Fibroblast of upper back skin (primary cell): ENCODE data around the gene USH2A.

Source experiments
- DNase-seq: peaks from one replicate; pipeline ENCODE4 v3.0.0-alpha.2; 2013

The USH2A gene

GRCh38 chr1:216422821-216423520 lies at the start of gene USH2A:
USH2A (minus strand) TSS chr1:216423448; CDS start chr1:216422336, 1,112 bp downstream.
- DNase-seq: no peak

DNA sequence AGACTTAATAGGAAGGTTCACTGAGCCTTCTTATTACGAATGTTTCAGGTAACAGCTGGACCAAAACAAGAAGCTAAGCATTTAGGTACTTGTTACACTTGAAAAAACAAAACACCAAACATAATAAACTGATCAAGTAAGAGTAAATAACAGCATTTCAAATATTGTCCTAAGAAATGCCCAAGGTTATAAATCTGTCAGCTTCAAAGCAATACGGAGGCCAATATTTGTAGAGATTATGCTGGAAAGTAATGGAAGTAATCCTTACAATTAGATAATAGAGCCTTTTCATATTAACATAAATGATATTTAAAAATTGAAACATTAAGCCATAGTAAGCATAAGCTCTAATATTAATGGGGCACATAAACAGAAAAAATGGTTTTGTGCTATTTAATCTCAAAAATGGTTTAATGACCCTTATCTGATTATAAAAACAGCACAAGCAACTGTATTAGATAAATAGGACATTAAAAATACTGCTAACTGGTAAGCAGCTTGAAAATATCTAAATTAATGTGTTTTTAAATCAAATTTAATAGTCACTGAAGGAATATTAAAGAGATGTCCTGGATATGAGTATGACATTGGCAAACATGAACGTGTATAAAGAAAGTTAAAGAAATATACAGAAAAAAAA lies 43.0 kb upstream of the USH2A start:
- DNase-seq: no peak

DNA sequence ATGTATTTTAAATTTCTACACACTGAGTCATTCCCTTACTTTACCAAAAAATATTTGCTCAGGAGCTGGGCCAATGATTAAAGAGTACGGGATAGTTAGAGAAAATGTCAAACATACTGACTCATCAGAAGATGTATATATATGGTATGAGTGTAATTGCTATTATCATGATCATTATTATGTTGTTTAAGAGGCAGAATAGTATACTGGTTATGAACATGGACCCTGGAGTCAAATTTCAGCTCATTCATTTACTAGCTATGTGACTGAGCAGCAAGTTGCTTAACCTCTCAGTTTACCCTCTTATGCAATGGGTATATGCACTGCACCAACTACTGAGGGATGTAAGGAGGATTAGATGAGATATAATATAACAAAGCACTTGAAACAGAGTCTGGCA lies 41.2 kb upstream of the USH2A start:
- peak; percentile 96 for DNase-seq

DNA sequence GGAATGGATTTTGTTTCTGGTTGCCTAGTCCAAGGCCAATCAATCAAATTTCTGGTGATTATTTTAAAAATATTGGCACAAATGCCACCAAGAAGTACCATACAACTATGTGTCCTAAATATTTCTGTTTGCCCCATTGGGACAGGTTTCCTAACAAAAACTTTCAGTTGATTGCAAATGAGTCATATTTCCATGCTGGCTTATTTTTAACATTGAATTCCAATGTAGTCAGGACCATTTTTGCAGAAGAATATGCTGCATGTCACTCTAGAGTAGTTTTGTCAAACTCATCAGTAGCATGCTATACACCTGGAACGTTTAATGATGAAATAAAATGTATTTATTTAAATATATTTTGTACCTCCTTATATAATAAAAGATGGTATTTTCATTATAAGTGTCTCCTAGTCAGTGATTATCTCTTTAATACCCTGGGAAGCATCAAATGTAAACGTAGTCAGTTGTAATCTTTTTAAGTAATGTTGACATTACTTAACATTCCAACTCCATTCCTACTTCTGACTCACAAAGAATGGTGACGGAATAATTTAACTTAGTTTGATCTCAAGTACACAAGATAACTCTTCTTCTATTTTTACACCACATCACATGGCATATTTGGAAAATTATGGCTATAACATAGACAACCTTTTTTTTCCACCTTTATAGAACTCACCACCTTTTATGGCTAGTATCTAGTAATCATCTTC lies 39.0 kb upstream of the USH2A start:
- peak; percentile 56 for DNase-seq

GRCh38 chr1:216461466-216461865 lies 38.2 kb upstream of the USH2A start:
- peak; percentile 35 for DNase-seq

DNA sequence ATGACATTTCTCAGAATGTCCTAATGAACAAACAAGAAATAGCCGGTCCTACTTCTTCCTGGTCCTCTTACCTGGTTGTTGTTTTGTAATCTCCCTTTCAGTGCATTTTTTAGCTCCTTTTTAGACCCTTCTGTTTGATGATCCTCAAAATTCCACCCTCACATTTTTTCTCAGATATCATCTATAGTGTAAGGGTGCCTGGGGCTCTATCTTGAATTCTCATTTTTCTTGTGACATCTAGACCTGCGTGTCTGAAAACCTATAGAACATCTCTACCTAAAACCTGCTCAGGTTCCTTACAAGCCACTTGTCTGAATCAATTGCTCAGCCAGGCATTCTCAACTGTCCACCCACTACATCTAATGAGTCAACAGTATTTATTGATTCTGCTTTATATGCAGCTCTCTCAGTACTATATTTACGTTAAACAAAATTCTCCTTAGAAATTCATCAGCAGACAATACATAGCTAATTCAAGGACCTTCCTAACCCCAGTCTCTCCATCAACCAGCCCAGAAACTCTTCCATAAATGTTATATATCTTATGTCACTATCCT lies 36.5 kb upstream of the USH2A start:
- no peak for DNase-seq

DNA sequence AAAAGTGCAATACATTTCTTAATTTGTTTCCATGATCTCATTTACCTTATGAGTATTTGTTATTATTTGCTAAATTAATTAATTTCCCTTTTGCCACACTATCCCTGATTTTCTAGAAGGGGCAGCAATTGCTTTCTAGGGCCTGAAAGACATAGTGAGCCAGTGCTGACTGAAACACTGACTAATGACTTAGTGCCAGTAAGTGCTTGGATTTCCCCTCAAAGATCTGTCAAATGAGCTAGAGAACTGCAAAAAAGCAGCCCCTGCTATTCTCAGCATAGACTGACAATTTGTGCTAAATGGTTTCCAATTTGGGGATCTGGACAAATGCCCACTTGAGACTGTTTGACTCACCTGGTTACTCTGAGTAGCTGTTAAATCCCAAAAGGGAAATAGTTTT lies 35.6 kb upstream of the USH2A start:
- DNase-seq: peak; percentile 36

GRCh38 chr1:216457356-216457755 lies 34.1 kb upstream of the USH2A start:
- peak; percentile 41 for DNase-seq

- DNase-seq: peak; percentile 82
Measured at GRCh38 chr1:216456682-216457081, 33.4 kb upstream of the USH2A start.

- DNase-seq: no peak
Measured at GRCh38 chr1:216453777-216454176, 30.5 kb upstream of the USH2A start.

- no peak for DNase-seq
Measured at GRCh38 chr1:216450227-216450626, 27.0 kb upstream of the USH2A start.

DNA sequence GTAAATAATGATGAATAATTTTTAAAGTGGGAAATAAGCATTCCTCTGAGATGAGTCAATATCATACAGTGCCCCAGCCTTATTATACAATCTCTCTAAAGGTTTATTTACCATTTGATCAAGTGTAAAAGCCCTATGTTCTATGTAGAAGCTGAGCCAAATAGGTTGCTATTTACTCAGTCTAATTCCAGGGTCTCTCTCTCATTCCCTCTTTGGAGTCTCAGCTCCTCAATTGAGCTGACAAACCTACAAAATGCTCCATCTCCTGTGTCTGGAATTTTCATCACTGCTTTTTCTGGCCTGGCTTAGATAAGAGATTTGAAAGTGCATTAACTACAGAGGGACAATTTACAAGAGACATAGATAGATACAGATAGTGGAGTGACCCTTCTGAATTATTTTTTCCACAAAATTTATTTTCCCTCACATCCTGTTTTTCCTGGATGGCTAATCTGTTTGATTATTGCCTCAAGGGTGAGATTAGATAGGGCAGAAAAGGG lies 24.8 kb upstream of the USH2A start:
- DNase-seq: no peak

- DNase-seq: no peak
Measured at GRCh38 chr1:216437603-216438002, 14.4 kb upstream of the USH2A start.

GRCh38 chr1:216434232-216434631 lies 11.0 kb upstream of the USH2A start:
- no peak for DNase-seq

- no peak for DNase-seq
Measured at GRCh38 chr1:216433175-216433574, 9.9 kb upstream of the USH2A start.

DNA sequence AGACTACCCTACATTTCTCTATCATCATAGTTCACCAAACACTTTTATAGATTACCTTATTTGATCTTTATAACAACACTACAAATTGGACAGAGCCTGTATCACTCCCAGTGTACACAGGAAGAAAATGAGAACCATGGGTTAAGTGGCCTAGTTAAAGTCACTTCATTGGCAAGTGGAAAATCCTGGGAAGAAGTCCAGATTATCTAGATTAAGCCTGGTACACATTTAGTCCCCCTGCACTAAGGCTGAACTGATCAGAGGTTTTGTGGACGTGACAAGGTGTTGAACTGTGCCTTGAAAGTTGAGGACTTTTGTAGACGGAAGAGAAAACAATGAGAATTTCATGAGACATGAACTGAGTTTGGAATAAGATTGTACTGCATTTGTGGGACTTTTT lies 7.5 kb upstream of the USH2A start:
- DNase-seq: no peak

DNA sequence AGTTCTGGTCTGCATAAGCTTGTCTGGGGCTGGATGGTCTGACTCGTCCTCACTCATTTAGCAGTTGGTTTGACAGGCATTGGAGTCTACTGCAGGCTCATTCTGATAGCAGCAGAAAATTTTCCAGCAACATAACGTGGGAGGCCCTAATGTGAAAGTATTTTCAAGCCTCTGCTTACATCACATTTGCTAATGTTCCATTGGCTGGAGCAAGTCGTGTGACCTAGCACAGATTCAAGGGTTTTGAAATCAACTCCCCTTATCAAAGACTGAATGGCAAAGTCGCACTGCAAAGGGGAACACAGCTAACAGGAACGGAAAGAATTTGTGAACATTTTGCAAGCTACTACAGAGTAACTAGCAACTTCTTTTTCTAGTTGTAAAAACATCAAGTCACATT lies 2.3 kb upstream of the USH2A start:
- DNase-seq: no peak

DNA sequence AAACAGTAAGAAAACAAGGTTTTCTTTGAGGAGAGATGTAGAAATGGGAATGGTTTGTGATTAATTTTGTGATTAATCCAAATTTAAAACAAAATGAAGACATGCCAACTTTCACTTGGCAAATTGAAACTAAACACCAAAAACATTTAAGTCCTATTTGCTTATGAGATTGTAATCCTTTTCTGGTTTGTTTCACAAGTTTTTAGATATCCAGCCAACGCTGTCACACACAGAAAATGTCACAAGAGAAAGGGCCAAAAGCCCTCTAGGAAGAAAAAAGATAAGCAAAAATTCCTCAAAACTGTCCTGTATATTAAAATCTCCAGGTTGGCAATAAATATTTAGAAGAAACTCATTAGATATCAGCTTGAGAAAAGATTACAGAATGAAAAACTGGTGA lies 2.5 kb downstream of the USH2A start:
- DNase-seq: no peak

GRCh38 chr1:216420263-216420662 lies 3.0 kb downstream of the USH2A start:
- DNase-seq: no peak

- peak; percentile 19 for DNase-seq
Measured at GRCh38 chr1:216416488-216416887, 6.8 kb downstream of the USH2A start.

- no peak for DNase-seq
Measured at GRCh38 chr1:216410026-216410425, 13.2 kb downstream of the USH2A start.

GRCh38 chr1:216390956-216391355 lies 32.3 kb downstream of the USH2A start:
- DNase-seq: no peak

DNA sequence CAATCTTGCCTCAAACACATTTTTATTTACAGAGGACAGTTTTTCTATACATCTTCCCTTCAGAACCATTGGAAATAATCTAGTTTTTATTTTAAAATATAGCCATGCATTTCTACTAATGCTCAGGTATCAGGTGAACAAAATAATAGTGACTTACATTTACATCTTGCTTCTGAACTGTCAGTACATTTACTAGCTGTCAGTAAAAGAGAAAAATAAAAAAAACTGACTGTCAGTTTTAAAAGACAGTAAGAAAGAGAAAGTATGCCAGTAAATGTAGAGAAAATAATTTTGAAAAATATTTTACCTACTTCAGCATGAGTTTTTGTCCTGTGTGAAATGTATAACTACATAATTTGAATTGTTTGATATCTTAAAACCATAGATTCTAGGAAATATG lies 33.5 kb downstream of the USH2A start:
- DNase-seq: no peak

- no peak for DNase-seq
Measured at GRCh38 chr1:216388558-216388957, 34.7 kb downstream of the USH2A start.
